AG04449 (cell line): ENCODE data around the gene ZNF672.

Experiments used
- CTCF ChIA-PET: fragments of 350-600 bp; formaldehyde crosslinking; extraction: SDS; loops from one replicate; lab custom pipeline; 2021; ENCODE audit warnings: antibody characterized with exemption; lab: Yijun Ruan, JAX
- POLR2A ChIA-PET: fragments of 400-600, 350-600 bp; formaldehyde crosslinking; extraction: SDS; loops from one replicate; lab custom pipeline; 2020; ENCODE audit warnings: antibody characterized with exemption, inconsistent platforms; lab: Yijun Ruan, JAX
- DNase-seq: peaks from one replicate; pipeline ENCODE4 v3.0.0-alpha.2; 2010; ENCODE audit warnings: low read depth, low spot score
- H3K4me3 ChIP-seq: 2 replicates; pipeline ENCODE4 v1.5.1; 2011; ENCODE audit warnings: low read depth, mild to moderate bottlenecking, control low read depth, low read length
- TF ChIP-seq, protein P1 (sequence below): IDR thresholded peaks from one replicate; pipeline ENCODE4 v1.5.1; 2011; ENCODE audit warnings: mild to moderate bottlenecking, moderate library complexity, low read length, control low read depth, inconsistent platforms; ENCODE audit not compliant: insufficient read depth; ENCODE audit errors: missing control alignments

ZNF672 gene

DNA sequence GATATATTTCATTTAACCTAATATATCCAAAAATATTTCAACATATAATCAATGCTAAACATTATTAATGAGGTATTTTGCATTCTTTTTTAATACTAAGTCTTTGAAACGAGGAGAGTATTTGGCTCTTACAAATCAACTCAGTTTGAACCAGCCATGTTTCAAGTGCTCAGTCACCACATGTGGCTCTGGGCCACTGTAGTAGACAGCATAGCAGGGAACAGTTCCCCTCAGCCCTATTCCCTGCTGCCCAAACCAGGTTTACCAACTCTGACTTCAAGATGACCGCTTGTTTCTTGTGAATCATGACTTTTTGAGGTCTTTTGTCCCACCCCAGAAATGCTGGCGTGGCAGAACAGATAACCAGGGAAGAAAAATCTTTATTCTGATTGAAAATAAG lies 5.7 kb downstream of the ZNF672 start:
- TF ChIP-seq, protein P1, sequence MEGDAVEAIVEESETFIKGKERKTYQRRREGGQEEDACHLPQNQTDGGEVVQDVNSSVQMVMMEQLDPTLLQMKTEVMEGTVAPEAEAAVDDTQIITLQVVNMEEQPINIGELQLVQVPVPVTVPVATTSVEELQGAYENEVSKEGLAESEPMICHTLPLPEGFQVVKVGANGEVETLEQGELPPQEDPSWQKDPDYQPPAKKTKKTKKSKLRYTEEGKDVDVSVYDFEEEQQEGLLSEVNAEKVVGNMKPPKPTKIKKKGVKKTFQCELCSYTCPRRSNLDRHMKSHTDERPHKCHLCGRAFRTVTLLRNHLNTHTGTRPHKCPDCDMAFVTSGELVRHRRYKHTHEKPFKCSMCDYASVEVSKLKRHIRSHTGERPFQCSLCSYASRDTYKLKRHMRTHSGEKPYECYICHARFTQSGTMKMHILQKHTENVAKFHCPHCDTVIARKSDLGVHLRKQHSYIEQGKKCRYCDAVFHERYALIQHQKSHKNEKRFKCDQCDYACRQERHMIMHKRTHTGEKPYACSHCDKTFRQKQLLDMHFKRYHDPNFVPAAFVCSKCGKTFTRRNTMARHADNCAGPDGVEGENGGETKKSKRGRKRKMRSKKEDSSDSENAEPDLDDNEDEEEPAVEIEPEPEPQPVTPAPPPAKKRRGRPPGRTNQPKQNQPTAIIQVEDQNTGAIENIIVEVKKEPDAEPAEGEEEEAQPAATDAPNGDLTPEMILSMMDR, result no peak
- DNase-seq, result no peak
- POLR2A ChIA-PET, result no interaction called here
- no peak overlapping the region for H3K4me3 ChIP-seq
- CTCF ChIA-PET, result no interaction called here

GRCh38 chr1:248844526-248844925 lies 6.5 kb downstream of the ZNF672 start:
- H3K4me3 ChIP-seq, result no peak overlapping the region
- ChIA-PET POLR2A (no interaction called here), CTCF (interaction anchor here (1.4 kb wide), 1 partner anchor 14 kb away, joined by 8 read pairs; the partner anchor contains the start of gene ZNF692)
- no peak for DNase-seq
- TF ChIP-seq, protein P1, result no peak

- no peak overlapping the region for H3K4me3 ChIP-seq
- TF ChIP-seq, protein P1, result no peak
- CTCF ChIA-PET, result interaction anchor here (2.1 kb wide), 1 partner anchor 11 kb away, joined by 6 read pairs; the partner anchor contains the start of gene ZNF692
- POLR2A ChIA-PET, result interaction anchor here (1.6 kb wide), 1 partner anchor 9 kb away, joined by 4 read pairs; the partner anchor contains the start of gene ZNF672
- no peak for DNase-seq
These were observed 9.3 kb downstream of the ZNF672 start for GRCh38 chr1:248847181-248847955.

DNA sequence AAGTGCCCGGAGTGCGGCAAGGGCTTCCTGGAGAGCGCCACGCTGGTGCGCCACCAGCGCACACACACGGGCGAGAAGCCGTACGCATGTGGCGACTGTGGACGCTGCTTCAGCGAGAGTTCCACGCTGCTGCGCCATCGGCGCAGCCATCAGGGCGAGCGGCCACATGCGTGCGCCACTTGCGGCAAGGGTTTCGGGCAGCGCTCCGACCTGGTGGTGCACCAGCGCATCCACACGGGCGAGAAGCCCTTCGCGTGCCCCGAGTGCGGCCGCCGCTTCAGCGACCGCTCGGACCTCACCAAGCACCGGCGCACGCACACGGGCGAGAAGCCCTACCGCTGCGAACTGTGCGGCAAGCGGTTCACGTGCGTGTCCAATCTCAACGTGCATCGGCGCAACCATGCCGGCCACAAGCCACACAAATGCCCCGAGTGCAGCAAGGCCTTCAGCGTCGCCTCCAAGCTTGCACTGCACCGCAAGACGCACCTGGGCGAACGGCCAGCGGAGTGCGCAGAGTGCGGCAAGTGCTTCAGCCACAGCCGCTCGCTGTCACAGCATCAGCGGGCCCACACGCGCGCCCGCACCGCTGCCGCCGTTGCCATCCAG lies 10.0 kb downstream of the ZNF672 start:
- ChIA-PET CTCF (interaction anchor here (2.1 kb wide), 1 partner anchor 10 kb away, joined by 6 read pairs; the partner anchor contains the start of gene ZNF692), POLR2A (no interaction called here)
- no peak for DNase-seq
- TF ChIP-seq, protein P1, result no peak
- H3K4me3 ChIP-seq, result no peak overlapping the region

GRCh38 chr1:248848602-248849001 lies 10.6 kb downstream of the ZNF672 start:
- ChIA-PET POLR2A (no interaction called here), CTCF (interaction anchor here (2.0 kb wide), 1 partner anchor 10 kb away, joined by 6 read pairs; no protein-coding TSS in a partner anchor)
- no peak overlapping the region for H3K4me3 ChIP-seq
- TF ChIP-seq, protein P1, result no peak
- no peak for DNase-seq

DNA sequence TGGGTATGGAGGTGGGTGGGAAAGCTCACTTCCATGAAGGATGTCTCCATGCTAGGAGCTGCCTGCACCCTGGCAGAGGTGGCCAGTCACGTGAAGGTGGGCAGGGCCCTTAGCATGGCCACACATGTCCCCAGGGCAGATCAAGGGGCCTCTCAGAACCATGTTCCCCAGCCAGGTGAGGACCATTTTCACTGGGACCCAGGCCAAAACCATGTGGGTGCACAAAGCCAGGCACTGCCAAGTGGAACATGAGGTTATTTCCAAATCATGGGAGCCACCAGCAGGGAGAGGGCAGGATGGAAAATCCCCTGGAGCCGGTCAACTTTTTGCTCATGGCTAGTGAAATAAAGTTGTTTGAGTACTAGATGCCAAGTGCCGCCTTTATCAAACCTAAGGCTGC lies 11.1 kb downstream of the ZNF672 start:
- POLR2A ChIA-PET, result no interaction called here

More for the DNA sequence above, 11.1 kb downstream of the ZNF672 start:
- H3K4me3 ChIP-seq, result no peak overlapping the region
- CTCF ChIA-PET, result interaction anchor here (2.0 kb wide), 1 partner anchor 9 kb away, joined by 6 read pairs; no protein-coding TSS in a partner anchor
- TF ChIP-seq, protein P1, result no peak
- DNase-seq, result no peak
